PFSK-1 (cell line): Measurements from ENCODE around the gene HTATSF1.

Experiments
- FOXP2 ChIP-seq: optimal IDR thresholded peaks from 2 replicates; pipeline ENCODE3; 2011; ENCODE audit warnings: borderline replicate concordance, control low read depth, inconsistent platforms; ENCODE audit not compliant: insufficient read depth; ENCODE audit errors: extremely low read length, extremely low read depth
- POLR2AphosphoS5 ChIP-seq: IDR thresholded peaks from 2 replicates; pipeline ENCODE4 v1.6.1; 2012; ENCODE audit warnings: low read depth, mild to moderate bottlenecking, control low read depth, low read length, moderate library complexity
- SIN3A ChIP-seq: IDR thresholded peaks from 2 replicates; pipeline ENCODE4 v1.6.1; 2012; ENCODE audit warnings: mild to moderate bottlenecking, low read length, moderate library complexity, borderline replicate concordance; ENCODE audit not compliant: insufficient read depth
- TAF1 ChIP-seq: IDR thresholded peaks from 2 replicates; pipeline ENCODE4 v1.6.1; 2012; ENCODE audit warnings: low read length, control low read depth, borderline replicate concordance; ENCODE audit not compliant: insufficient read depth
- TF ChIP-seq, protein P1 (sequence below), 2 experiments: IDR thresholded peaks; 2 replicates each; pipeline versions ENCODE4 v1.6.1 to v1.8.0; 2011 to 2012; ENCODE audit warnings: low read depth in 2 of 2, low read length in 2 of 2, control low read depth in 1 of 2, inconsistent platforms in 1 of 2, mild to moderate bottlenecking in 1 of 2, moderate library complexity in 1 of 2; ENCODE audit not compliant: insufficient read depth in 1 of 2

The HTATSF1 gene

DNA sequence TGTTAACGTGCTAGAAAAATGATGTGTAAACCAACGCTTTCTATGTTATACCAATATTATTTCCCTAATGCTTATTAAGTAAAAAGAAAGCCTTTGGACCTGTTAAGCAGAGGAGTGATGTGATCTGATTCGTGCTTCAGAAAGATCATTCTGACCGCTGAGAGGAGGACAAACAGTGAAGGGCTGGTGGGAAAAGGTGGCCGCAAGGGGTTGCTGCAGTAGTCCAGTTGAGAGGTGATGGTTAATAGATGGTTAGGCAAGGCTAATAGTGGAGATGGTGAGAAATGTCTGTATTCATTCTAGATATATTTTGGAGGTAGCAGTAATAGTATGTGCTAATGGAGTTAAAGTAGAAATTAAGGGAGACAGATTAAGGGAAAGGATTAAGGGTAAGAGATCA is 21.7 kb downstream of the HTATSF1 start:
- TF ChIP-seq POLR2AphosphoS5 (no peak), TAF1 (no peak), FOXP2 (no peak), SIN3A (no peak)
- TF ChIP-seq, protein P1, sequence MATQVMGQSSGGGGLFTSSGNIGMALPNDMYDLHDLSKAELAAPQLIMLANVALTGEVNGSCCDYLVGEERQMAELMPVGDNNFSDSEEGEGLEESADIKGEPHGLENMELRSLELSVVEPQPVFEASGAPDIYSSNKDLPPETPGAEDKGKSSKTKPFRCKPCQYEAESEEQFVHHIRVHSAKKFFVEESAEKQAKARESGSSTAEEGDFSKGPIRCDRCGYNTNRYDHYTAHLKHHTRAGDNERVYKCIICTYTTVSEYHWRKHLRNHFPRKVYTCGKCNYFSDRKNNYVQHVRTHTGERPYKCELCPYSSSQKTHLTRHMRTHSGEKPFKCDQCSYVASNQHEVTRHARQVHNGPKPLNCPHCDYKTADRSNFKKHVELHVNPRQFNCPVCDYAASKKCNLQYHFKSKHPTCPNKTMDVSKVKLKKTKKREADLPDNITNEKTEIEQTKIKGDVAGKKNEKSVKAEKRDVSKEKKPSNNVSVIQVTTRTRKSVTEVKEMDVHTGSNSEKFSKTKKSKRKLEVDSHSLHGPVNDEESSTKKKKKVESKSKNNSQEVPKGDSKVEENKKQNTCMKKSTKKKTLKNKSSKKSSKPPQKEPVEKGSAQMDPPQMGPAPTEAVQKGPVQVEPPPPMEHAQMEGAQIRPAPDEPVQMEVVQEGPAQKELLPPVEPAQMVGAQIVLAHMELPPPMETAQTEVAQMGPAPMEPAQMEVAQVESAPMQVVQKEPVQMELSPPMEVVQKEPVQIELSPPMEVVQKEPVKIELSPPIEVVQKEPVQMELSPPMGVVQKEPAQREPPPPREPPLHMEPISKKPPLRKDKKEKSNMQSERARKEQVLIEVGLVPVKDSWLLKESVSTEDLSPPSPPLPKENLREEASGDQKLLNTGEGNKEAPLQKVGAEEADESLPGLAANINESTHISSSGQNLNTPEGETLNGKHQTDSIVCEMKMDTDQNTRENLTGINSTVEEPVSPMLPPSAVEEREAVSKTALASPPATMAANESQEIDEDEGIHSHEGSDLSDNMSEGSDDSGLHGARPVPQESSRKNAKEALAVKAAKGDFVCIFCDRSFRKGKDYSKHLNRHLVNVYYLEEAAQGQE (IDR thresholded peaks at IDR 0.05; ENCODE audit: insufficient read depth in 1 of 2, low read depth in 2 of 2, low read length in 2 of 2), result no peak

DNA sequence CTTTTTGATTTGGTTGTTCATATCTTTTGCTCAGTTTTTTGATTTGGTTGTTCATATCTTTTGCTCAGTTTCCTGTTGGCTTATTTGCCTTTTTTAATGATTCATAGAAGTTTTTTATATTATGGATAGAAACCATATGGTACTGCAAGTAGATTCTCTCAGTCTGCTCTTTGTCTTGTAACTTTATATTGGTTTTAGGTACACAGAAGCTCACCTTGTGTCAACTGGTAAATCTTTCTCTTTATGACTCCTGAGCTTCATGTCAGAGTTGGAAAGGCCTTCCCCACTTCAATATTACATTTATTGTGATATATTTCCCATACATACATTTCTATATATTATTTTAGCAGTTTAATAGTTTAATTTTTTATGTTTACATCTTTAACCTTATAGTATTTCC is 26.4 kb downstream of the HTATSF1 start:
- no peak for TF ChIP-seq SIN3A
- no peak for TF ChIP-seq FOXP2
- TF ChIP-seq POLR2AphosphoS5, result no peak
- no peak for TF ChIP-seq TAF1
- TF ChIP-seq, protein P1 (IDR thresholded peaks at IDR 0.05; ENCODE audit: insufficient read depth in 1 of 2, low read depth in 2 of 2, low read length in 2 of 2), result no peak

DNA sequence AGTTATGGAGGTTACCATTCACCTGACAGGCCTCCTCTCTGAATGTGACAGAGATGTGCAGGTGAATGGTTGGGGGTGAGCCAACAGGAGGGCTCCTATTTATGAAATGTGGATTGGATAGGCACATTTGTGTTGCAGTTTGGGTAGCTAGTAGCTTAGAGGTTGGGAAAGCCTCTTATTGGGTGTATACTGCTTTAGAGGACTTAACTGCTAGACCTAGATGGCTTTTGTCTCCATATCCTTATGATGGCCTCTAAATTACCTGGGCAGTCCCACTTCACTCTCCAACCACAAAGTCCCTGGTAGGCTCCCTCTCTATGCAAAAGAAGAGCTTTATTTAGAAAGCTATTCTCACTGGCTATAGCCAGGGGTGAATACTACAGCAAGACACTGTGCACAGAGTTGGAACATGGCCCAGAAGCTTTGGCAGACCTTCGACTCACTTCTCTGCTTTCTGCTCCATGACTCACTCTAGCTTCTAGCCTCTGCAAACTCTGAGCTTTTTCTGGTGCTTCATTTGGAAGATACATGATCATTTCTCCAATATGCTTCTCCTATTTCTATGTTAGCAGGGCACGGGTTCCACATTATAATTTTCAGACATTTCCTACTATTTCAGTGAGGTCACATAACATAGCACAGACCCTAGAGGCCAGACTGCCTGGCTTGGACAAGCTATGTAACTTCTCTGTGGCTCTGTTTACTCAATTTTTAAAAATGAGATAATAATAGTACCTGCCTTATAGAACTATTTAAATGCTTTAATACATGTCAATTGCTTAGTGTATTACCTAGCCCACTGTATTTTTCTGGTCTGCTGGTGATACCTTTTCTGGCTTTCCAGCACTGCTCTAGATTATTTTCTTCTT is 28.6 kb downstream of the HTATSF1 start:
- TF ChIP-seq POLR2AphosphoS5 (no peak), FOXP2 (no peak), TAF1 (no peak), SIN3A (no peak)
- TF ChIP-seq, protein P1 (IDR thresholded peaks at IDR 0.05; ENCODE audit: insufficient read depth in 1 of 2, low read depth in 2 of 2, low read length in 2 of 2), result no peak

DNA sequence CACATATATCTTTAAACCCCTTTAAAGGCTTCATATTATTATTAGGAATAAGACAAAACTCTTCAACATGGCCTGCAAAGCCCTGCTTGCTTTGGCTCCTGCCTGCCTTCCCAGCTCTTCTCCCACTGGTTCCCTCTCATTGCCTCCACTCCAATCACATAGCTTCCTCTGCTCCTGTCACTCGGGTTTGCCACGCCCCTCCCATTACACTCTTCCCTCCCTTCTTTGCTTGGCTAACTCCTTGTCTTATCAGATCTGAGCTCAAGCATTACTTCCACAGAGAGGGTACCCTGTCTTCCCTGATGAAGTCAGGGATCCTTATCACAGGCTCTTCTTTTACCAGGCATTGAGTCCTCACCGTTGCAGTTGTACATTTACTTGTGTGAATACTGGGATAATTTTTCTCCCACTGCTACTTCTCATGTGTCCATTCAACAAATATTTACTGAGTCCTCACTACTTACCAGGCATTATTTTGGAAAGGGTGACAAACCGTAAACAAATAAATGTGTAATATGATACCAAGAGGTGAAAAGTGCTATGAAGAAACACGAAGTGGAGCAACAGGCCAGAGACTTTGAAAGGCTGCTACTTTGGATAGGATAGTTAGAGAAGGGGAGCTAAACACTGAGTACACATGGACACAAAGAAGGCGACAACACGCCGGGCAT is 31.4 kb downstream of the HTATSF1 start:
- TF ChIP-seq FOXP2 (no peak), TAF1 (no peak), POLR2AphosphoS5 (no peak), SIN3A (no peak)
- TF ChIP-seq, protein P1 (IDR thresholded peaks at IDR 0.05; ENCODE audit: insufficient read depth in 1 of 2, low read depth in 2 of 2, low read length in 2 of 2), result no peak
